ENCODE data around the gene TTPAL. TPM values are rescaled to one million over a fixed set of nuclear protein-coding genes. Genes with fewer than 3 reads are reported as not detected.

TTPAL gene
- total and polyA plus RNA-seq, 7 donors = 3.0 to 10.0 (median 7.2) TPM

DNA sequence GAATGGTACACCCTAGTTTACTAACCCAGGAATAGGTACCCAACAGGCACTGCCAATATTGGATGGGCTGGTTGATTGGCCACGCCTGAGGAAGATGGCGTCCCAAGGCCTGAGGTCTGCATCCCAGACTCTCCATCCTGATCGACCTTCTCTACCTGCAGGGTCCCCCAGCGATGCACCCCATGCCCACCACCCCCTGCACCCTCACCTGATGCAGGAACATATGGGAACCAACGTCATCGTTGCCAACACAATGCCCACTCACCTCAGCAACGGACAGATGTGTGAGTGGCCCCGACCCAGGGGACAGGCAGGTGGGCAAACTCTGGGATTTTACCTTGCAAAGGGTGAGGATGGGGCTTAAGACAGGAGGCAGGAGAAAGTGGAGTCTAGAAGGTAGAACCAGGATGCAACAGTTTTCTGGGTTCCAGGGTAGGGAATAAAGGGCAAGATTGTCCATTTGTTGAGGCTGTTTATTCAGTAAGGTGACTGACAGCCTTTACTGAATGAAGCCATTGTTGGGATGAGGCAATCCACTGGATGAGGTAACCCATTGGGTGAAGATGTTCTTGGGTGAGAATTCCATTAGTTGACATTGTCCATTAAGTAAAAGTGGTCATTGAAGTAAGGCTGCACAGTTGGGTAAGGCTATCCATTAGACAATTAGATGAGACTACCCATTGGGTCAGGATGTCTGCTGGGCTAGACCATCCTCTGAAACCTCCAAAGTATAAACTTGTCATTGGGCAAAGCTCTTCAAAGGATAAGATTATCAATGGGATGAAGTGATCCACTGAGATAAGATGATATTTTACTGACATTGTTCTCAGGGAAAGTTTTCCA is 47.3 kb upstream of the TTPAL start:
- 91 to 93% methylated on average over 8 of the region's 8 CpGs for WGBS, 2 donors
- no peak for DNase-seq
- TF ChIP-seq POLR2A (IDR thresholded peaks at IDR 0.05) = no peak
- TF ChIP-seq, protein P1, sequence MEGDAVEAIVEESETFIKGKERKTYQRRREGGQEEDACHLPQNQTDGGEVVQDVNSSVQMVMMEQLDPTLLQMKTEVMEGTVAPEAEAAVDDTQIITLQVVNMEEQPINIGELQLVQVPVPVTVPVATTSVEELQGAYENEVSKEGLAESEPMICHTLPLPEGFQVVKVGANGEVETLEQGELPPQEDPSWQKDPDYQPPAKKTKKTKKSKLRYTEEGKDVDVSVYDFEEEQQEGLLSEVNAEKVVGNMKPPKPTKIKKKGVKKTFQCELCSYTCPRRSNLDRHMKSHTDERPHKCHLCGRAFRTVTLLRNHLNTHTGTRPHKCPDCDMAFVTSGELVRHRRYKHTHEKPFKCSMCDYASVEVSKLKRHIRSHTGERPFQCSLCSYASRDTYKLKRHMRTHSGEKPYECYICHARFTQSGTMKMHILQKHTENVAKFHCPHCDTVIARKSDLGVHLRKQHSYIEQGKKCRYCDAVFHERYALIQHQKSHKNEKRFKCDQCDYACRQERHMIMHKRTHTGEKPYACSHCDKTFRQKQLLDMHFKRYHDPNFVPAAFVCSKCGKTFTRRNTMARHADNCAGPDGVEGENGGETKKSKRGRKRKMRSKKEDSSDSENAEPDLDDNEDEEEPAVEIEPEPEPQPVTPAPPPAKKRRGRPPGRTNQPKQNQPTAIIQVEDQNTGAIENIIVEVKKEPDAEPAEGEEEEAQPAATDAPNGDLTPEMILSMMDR (IDR thresholded peaks at IDR 0.05) = no peak
- no peak for TF ChIP-seq POLR2AphosphoS5 (IDR thresholded peaks at IDR 0.05)
- Histone ChIP-seq H3K4me1 (no peaks in the 10 kb centered on the region), H3K4me3 (no peak overlapping the region), H3K36me3 (no peaks in the 10 kb centered on the region), H3K27me3 (peaks cover 0 to 29% (median 0%) of the 10 kb centered on the region in 3 donors), H3K9me3 (no peaks in the 10 kb centered on the region), H3K27ac (no peak overlapping the region)
- intact Hi-C loops (cut with DNase I) = no loop called here

DNA sequence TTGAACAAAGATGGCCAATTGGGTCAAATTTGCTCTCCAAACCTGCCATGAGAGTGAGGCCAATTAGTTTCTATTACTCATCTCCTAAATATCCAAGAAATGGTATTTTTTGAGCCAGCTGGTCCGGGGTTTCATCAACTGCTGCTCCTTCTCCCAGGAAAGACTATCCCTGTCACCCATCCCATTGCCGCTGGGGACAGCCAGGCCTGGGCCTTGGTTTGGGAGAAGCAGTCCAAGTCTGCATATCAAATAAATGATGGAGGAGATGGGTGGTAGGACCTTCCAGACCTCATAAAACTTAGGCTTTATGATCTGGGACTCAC is 46.7 kb upstream of the TTPAL start:
- intact Hi-C loops (cut with DNase I) = no loop called here
- TF ChIP-seq EP300 (IDR thresholded peaks at IDR 0.05) (no peak), POLR2A (IDR thresholded peaks at IDR 0.05) (no peak), POLR2AphosphoS5 (IDR thresholded peaks at IDR 0.05) (no peak)
- TF ChIP-seq, protein P1 (IDR thresholded peaks at IDR 0.05) = no peak
- H3K4me3 ChIP-seq = no peak overlapping the region
- no peaks in the 10 kb centered on the region for H3K4me1 ChIP-seq
- DNase-seq = no peak
- no peaks in the 10 kb centered on the region for H3K9me3 ChIP-seq
- peaks cover 0 to 27% (median 3%) of the 10 kb centered on the region in 3 donors for H3K27me3 ChIP-seq
- no peaks in the 10 kb centered on the region for H3K36me3 ChIP-seq
- 92 to 93% methylated on average over 2 of the region's 2 CpGs for WGBS, 2 donors
- H3K27ac ChIP-seq = no peak overlapping the region

- no peak overlapping the region for H3K4me3 ChIP-seq
- TF ChIP-seq POLR2AphosphoS5 (IDR thresholded peaks at IDR 0.05) (no peak), EP300 (IDR thresholded peaks at IDR 0.05) (no peak), POLR2A (IDR thresholded peaks at IDR 0.05) (no peak)
- TF ChIP-seq, protein P1 (IDR thresholded peaks at IDR 0.05) = no peak
- WGBS, 2 donors = 81 to 84% methylated on average over 17 of the region's 17 CpGs
- DNase-seq = no peak
- intact Hi-C loops (cut with DNase I) = no loop called here
- H3K36me3 ChIP-seq = no peaks in the 10 kb centered on the region
- no peaks in the 10 kb centered on the region for H3K4me1 ChIP-seq
- H3K27me3 ChIP-seq = peaks cover 0 to 27% (median 5%) of the 10 kb centered on the region in 3 donors
- H3K27ac ChIP-seq = no peak overlapping the region
- H3K9me3 ChIP-seq = no peaks in the 10 kb centered on the region
These were observed 46.0 kb upstream of the TTPAL start for GRCh38 chr20:44429419-44430269.

GRCh38 chr20:44430270-44431065 is 45.2 kb upstream of the TTPAL start:
- H3K4me3 ChIP-seq = no peak overlapping the region
- peaks cover 0 to 29% (median 5%) of the 10 kb centered on the region in 3 donors for H3K27me3 ChIP-seq
- no peaks in the 10 kb centered on the region for H3K4me1 ChIP-seq
- no peak overlapping the region for H3K27ac ChIP-seq
- H3K36me3 ChIP-seq = no peaks in the 10 kb centered on the region
- no peak for DNase-seq
- intact Hi-C loops (cut with DNase I) = no loop called here
- H3K9me3 ChIP-seq = no peaks in the 10 kb centered on the region
- 62 to 87% methylated on average over 7 of the region's 7 CpGs for WGBS, 2 donors
- TF ChIP-seq, protein P1 (IDR thresholded peaks at IDR 0.05) = no peak
- TF ChIP-seq POLR2AphosphoS5 (IDR thresholded peaks at IDR 0.05) (no peak), EP300 (IDR thresholded peaks at IDR 0.05) (no peak), POLR2A (IDR thresholded peaks at IDR 0.05) (no peak)

Data from sigmoid colon (tissue), 7 donors.